ENCODE measurements around the gene EXOC3L4.

DNA sequence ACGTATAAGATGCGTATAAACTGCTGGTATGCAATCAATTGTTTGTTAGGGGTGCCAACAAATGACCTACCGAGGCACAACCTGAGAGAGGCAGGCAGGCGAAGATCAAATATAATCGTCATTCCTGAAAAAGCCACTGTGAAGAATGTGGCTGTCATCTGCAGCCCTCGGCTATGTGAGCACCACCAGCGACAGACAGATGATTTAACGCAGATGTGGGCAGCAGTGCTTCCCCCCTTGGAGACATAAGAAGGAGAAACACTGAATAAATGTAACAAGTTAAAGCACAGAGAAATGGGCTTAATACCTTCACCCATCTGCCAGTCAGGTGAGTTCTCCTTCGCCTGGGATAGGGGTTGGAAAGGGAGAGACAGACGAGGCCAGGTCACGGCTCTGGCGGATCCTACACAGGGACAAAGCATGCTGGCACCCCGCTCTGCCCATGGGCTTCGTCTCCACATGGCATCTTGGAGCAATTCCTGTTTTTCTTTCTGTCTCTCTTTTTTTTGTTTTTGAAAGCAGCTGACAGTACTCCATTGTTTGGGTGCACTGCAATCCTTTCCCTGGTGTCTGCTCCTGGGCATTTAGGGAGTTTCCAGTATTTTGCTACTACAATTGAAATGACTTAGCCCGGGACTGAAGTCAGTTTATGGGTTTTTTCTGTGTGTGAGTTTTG is 56.9 kb downstream of the EXOC3L4 start:
- TF ChIP-seq, protein P1, sequence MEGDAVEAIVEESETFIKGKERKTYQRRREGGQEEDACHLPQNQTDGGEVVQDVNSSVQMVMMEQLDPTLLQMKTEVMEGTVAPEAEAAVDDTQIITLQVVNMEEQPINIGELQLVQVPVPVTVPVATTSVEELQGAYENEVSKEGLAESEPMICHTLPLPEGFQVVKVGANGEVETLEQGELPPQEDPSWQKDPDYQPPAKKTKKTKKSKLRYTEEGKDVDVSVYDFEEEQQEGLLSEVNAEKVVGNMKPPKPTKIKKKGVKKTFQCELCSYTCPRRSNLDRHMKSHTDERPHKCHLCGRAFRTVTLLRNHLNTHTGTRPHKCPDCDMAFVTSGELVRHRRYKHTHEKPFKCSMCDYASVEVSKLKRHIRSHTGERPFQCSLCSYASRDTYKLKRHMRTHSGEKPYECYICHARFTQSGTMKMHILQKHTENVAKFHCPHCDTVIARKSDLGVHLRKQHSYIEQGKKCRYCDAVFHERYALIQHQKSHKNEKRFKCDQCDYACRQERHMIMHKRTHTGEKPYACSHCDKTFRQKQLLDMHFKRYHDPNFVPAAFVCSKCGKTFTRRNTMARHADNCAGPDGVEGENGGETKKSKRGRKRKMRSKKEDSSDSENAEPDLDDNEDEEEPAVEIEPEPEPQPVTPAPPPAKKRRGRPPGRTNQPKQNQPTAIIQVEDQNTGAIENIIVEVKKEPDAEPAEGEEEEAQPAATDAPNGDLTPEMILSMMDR (IDR thresholded peaks at IDR 0.05), result no peak
- TF ChIP-seq EP300 (IDR thresholded peaks at IDR 0.05) (no peak), POLR2A (IDR thresholded peaks at IDR 0.05) (no peak)
